ENCODE measurements around the gene AMPH.
"Not testable (repeated sequence)": the region's sequence is repeated elsewhere in the genome, so short reads cannot be mapped to it uniquely, and the experiment has no call there.

DNA sequence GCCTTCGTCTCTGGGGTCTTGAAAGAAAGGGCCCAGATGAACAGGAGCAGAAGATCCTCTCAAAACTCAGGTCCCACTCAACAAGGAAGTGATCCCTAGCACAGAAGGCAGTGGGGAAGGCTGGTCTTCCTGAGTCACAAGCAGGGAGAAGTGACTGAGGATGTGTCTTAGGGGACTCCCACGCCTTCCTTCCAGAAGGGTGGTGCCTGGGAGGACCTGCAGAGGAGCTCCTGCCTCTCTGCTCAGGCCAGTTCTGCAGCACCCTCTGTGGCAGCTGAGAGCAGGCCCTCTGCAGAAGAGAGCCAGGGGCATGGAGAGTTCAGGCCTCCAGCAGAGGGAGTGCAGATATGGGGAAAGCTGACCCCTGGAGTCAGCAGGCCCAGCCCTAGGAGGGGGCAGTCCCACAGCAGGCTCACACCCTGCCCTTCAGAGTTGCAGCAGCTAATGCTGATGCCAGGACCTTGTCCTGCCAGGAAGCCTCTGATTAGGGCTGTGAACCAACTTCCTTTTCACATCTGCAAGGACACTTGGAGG lies 289.9 kb downstream of the AMPH start:
- TF ChIP-seq CTCF (conservative IDR thresholded peaks at IDR 0.05; ENCODE audit: low read depth, low read length): 0 out of 2 replicates have a peak, but pooled peaks have one; percentile 8
- TF ChIP-seq POLR2A (IDR thresholded peaks at IDR 0.05; ENCODE audit: low read depth, low read length); SMC3 (IDR thresholded peaks at IDR 0.05; ENCODE audit: low read depth, low read length); FOS (IDR thresholded peaks at IDR 0.05; ENCODE audit: low read depth, low read length); RFX5 (IDR thresholded peaks at IDR 0.05; ENCODE audit: low read depth, low read length); MAFK (IDR thresholded peaks at IDR 0.05; ENCODE audit: low read depth, low read length); BHLHE40 (IDR thresholded peaks at IDR 0.05; ENCODE audit: low read depth, low read length); NFE2L2 (IDR thresholded peaks at IDR 0.05; ENCODE audit: low read depth, low read length); CEBPB (IDR thresholded peaks at IDR 0.05; ENCODE audit: low read depth, low read length); MAZ (IDR thresholded peaks at IDR 0.05; ENCODE audit: borderline replicate concordance, low read depth, low read length); MXI1 (IDR thresholded peaks at IDR 0.05; ENCODE audit: borderline replicate concordance, low read depth, low read length): not testable (repeated sequence)
- TF ChIP-seq, protein P1, sequence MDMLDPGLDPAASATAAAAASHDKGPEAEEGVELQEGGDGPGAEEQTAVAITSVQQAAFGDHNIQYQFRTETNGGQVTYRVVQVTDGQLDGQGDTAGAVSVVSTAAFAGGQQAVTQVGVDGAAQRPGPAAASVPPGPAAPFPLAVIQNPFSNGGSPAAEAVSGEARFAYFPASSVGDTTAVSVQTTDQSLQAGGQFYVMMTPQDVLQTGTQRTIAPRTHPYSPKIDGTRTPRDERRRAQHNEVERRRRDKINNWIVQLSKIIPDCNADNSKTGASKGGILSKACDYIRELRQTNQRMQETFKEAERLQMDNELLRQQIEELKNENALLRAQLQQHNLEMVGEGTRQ (IDR thresholded peaks at IDR 0.05; ENCODE audit: low read depth, low read length): not testable (repeated sequence)
